Measurements from ENCODE around the gene KATNIP.

The KATNIP gene

GRCh38 chr16:27549746-27550581, at the start of gene KATNIP, which contains the start of gene GTF3C1:
Gene KATNIP, plus strand, starts transcription at chr16:27550144. Its CDS starts 27 bp downstream, at chr16:27550171.
Gene GTF3C1, minus strand, starts transcription at chr16:27549913. Its CDS starts 23 bp downstream, at chr16:27549890.
- peak; percentile 94 to 99 (median 97) for DNase-seq

- DNase-seq = no peak
Measured at GRCh38 chr16:27500801-27501200, 49.1 kb upstream of the KATNIP start.

GRCh38 chr16:27503662-27504061, 46.3 kb upstream of the KATNIP start:
- no peak for DNase-seq

- no peak for DNase-seq
Measured at GRCh38 chr16:27505297-27506236, 44.4 kb upstream of the KATNIP start.

- DNase-seq = no peak
Measured at GRCh38 chr16:27506771-27507170, 43.2 kb upstream of the KATNIP start.

GRCh38 chr16:27508476-27508875, 41.5 kb upstream of the KATNIP start:
- no peak for DNase-seq

GRCh38 chr16:27511657-27512448, 38.1 kb upstream of the KATNIP start:
- no peak for DNase-seq

GRCh38 chr16:27514806-27515205, 35.1 kb upstream of the KATNIP start:
- no peak for DNase-seq

GRCh38 chr16:27515874-27516353, 34.0 kb upstream of the KATNIP start:
- DNase-seq = no peak

GRCh38 chr16:27516365-27516764, 33.6 kb upstream of the KATNIP start:
- no peak for DNase-seq

GRCh38 chr16:27517664-27518063, 32.3 kb upstream of the KATNIP start:
- DNase-seq = peak in 1 of 3 experiments; percentile 69

GRCh38 chr16:27518226-27518625, 31.7 kb upstream of the KATNIP start:
- no peak for DNase-seq

GRCh38 chr16:27520982-27521673, 28.8 kb upstream of the KATNIP start:
- DNase-seq = no peak

GRCh38 chr16:27522173-27522707, 27.7 kb upstream of the KATNIP start:
- no peak for DNase-seq

GRCh38 chr16:27526180-27526579, 23.8 kb upstream of the KATNIP start:
- DNase-seq = peak in 2 of 3 experiments; percentile 23 to 31

GRCh38 chr16:27528294-27528693, 21.6 kb upstream of the KATNIP start:
- DNase-seq = no peak

- DNase-seq = no peak
Measured at GRCh38 chr16:27529962-27530361, 20.0 kb upstream of the KATNIP start.

- no peak for DNase-seq
Measured at GRCh38 chr16:27531186-27531585, 18.8 kb upstream of the KATNIP start.

GRCh38 chr16:27531826-27532800, 17.8 kb upstream of the KATNIP start:
- DNase-seq = no peak

GRCh38 chr16:27534256-27534655, 15.7 kb upstream of the KATNIP start:
- no peak for DNase-seq

Measured in NCI-H1417 (cell line).